ENCODE data around the gene USP37.

USP37 gene

GRCh38 chr2:218458598-218458997 is 109.6 kb downstream of the USP37 start:
- FAIRE-seq (no peak), DNase-seq (ENCODE audit: insufficient read length, low spot score) (no peak)
- no peak for TF ChIP-seq CTCF (IDR thresholded peaks at IDR 0.05; ENCODE audit: insufficient read depth, missing control alignments)

GRCh38 chr2:218456849-218457248 is 111.3 kb downstream of the USP37 start:
- no peak for TF ChIP-seq CTCF (IDR thresholded peaks at IDR 0.05; ENCODE audit: insufficient read depth, missing control alignments)
- DNase-seq (ENCODE audit: insufficient read length, low spot score) (no peak), FAIRE-seq (no peak)

GRCh38 chr2:218452079-218452478 is 116.1 kb downstream of the USP37 start:
- FAIRE-seq (no peak), DNase-seq (ENCODE audit: insufficient read length, low spot score) (no peak)
- no peak for TF ChIP-seq CTCF (IDR thresholded peaks at IDR 0.05; ENCODE audit: insufficient read depth, missing control alignments)

GRCh38 chr2:218448934-218449333 is 119.2 kb downstream of the USP37 start:
- no peak for TF ChIP-seq CTCF (IDR thresholded peaks at IDR 0.05; ENCODE audit: insufficient read depth, missing control alignments)
- FAIRE-seq (no peak), DNase-seq (ENCODE audit: insufficient read length, low spot score) (no peak)

GRCh38 chr2:218447072-218447471 is 121.1 kb downstream of the USP37 start:
- TF ChIP-seq CTCF (IDR thresholded peaks at IDR 0.05; ENCODE audit: insufficient read depth, missing control alignments), result no peak
- DNase-seq (ENCODE audit: insufficient read length, low spot score), result no peak
- FAIRE-seq, result no peak

GRCh38 chr2:218446547-218446946 is 121.6 kb downstream of the USP37 start:
- no peak for TF ChIP-seq CTCF (IDR thresholded peaks at IDR 0.05; ENCODE audit: insufficient read depth, missing control alignments)
- DNase-seq (ENCODE audit: insufficient read length, low spot score) (no peak), FAIRE-seq (no peak)

- TF ChIP-seq CTCF (IDR thresholded peaks at IDR 0.05; ENCODE audit: insufficient read depth, missing control alignments), result no peak
- DNase-seq (ENCODE audit: insufficient read length, low spot score), result no peak
- FAIRE-seq, result no peak
Measured at GRCh38 chr2:218445602-218446001, 122.5 kb downstream of the USP37 start.

Data from D721Med (cell line).